Urothelium cell line (cell line): Measurements from ENCODE around the gene CFAP298.
"Not testable (repeated sequence)": the region's sequence is repeated elsewhere in the genome, so short reads cannot be mapped to it uniquely, and the experiment has no call there.

Experiments
- DNase-seq: peaks from one replicate; pipeline ENCODE4 v3.0.0; 2011; ENCODE audit warnings: low spot score, mixed read lengths
- FAIRE-seq: peaks from 2 replicates; lab custom pipeline; 2011; peaks lifted over from hg19 to GRCh38; lab: Jason Lieb, UNC

CFAP298 gene

DNA sequence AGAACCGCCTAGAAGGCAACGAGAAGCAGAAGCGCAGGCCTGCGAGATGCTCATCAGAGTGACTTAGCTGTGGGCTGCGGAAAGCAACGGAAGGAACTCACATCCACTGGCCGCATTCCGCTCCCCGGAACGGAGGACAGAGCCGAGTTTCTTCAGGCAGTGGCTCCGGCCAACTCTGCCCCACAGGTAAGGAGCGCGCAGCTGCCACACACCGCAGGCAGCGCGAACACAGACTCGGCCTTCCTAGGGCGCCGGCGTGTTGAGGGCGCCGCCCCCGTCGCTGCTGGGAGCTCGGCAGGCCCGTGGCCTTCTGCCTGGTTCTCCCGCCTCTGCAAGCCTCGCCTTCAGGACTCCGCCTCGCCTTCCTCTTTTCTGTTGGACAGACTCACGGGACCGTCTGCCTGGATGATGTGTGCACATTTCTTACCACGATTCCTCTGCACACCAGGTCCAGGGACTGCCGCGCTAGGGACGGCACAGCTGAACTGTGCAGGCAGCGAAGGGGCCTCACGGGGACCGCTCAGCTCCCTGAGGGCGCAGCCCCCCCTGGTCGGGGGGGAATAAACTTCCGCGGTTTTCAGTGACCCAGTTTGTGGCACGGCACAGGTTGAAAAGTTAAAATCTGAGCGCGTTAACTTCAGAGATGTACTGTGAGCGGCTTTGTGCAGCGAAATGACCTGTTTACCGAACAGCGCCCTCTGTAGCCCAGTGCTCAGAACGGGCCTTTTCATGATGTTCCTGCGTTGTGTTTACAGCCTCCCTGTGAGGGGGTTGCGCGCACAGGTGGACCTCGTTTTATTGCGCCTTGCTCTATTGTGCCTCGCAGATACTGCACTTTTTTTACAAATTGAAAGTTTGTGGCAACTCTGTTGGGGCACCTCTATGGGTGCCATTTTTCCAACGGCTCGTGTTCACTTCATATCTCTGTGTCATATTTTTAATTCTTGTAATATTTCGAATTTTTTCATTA is 42.6 kb downstream of the CFAP298 start:
- peak; percentile 80 for DNase-seq
- FAIRE-seq: peak; percentile 27

DNA sequence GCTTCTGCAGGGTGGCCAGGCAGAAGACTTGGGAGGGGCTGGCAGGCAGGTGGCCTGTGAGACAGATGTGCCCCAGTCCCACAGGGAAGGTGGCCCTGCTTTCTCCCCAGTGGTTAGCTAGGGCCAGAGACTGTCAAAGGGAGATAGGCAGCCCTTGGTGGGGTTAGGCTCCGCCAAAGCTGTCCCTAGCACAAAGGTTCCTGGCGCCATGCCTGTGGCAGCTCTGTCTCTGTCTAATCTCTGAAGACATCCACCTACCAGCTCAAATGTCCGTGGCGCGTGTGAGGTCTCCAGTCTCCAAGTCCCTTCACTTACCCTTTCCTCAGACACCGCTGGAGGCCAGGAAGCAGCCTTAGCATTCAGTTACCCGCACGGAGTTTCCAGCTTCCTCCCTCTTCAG is 44.6 kb downstream of the CFAP298 start:
- FAIRE-seq (no peak), DNase-seq (no peak)

DNA sequence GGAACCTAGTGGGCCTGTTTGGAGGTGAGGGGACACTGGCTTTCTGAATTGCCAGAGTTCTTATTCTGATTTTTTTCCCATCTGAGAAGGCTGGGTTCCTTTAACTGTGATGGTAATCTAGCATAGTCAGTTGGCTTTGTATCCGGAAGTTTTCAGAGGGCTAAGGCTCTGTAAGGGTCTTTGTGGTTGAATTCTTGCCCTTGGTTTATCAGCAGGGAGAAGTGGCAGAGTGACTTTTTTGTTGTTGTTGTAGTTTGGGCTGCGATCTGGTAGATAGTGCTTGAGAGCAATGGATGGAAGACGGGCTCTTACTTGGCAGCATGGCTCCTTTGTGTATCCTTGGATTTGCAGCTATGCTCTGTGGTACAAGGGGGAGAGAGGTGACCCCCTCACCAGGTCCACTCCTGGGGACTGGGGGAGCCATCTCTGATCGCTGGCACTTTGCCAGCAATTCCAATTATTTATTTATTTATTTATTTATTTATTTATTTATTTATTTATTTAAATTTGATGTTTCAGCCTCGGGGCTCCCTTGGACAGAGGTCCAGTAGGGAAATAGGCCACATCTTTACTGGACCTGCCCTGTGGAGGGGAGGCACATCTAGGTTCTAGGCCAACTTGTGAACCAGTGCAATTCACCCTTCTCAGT is 45.3 kb downstream of the CFAP298 start:
- DNase-seq (no peak), FAIRE-seq (no peak)

DNA sequence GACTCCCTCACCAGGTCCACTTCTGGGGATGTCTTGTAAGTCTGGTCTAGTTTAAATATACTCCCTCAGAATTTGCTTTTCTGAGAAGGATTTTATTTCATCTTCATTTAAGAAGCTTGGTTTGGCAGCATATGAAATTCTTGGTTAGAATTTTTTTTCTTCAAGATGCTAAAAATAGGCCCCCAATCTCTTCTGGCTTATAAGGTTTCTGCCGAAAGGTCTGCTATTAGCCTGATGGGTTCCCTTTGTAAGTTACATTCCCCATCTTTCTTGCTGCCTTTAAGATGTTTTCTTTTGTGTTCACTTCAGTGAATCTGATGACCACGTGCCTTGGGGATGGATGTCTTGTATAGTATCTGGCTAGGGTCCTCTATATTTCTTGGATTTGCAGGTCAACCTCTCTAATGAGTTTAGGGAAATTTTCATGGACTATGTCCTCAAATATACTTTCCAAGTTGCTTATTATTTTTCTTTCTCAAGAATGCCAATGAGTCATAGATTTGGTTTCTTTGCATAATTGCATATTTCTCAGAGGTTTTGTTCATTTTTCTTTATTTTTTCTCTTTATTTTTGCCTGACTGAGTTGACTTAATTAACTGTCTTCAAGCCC is 46.2 kb downstream of the CFAP298 start:
- DNase-seq (no peak), FAIRE-seq (no peak)

DNA sequence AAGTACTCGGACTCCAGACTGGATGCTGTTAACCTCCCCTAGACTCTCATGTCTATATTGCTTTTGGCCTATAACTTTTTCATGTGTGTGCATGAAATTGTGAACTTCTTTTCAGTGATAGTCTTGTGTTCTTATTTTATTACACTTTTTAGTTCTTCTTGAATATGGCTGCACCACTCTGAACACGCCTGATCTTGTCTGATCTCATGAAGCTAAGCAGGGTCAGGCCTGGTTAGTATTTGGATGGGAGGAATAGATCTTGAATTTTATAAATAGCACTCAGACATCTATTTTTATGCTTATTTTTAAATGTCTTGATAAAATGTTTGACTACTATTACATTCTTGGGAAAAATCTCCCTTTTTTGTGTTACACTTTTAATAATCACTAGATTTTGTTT is 49.3 kb downstream of the CFAP298 start:
- DNase-seq (no peak), FAIRE-seq (no peak)

DNA sequence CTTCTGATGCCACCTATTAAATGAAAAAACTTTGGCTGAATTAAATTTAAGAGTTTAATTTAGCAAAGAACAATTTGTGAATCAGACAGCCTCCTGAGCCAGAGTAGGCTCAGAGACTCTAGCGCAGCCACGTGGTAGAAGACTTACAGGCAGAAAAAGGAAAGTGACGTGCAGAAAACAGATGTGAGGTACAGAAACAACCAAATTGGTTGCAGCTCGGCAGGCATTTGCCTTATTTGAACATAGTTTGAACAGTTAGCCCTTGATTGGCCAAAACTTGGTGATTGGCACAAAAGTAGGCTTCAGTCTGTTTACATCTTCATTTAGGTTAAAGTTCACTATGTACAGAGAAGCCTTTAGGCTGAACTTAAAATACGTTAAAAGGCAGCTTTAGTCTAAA is 49.8 kb downstream of the CFAP298 start:
- no peak for DNase-seq
- no peak for FAIRE-seq

DNA sequence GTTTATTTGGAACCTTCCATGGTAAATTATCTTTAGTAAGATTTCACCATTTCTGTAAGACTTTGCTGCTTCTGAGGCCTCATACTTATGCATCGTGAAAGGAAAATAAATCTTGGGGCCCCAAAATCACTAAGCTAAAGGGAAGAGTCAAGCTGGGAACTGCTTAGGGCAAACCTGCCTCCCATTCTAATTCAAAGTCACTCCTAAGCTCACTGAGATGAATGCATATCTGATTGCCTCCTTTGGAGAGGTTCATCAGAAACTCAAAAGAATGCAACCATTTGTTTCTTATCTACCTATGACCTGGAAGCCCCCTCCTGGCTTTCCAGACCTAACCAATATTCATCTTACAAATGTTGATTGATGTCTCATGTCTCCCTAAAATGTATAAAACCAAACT is 50.7 kb downstream of the CFAP298 start:
- not testable (repeated sequence) for DNase-seq, FAIRE-seq

DNA sequence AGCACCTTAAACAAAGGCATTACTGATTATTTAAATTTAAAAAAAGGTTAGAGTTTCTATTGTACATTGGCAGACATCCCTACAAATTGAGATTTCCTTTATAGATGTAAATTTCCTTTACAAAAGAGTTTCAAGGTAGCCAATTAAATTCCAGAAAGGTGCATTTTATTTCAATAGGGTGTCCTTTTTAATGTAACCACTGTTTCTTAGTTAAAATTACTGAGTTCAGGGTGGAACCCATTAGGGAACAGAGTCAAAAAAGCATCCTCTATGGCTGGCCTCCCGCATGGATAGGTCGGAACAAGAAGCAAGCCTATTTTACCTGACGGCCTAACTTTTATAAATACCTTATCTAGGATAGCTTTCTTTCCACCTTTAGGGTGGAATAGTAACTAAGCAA is 51.3 kb downstream of the CFAP298 start:
- no peak for FAIRE-seq

DNA sequence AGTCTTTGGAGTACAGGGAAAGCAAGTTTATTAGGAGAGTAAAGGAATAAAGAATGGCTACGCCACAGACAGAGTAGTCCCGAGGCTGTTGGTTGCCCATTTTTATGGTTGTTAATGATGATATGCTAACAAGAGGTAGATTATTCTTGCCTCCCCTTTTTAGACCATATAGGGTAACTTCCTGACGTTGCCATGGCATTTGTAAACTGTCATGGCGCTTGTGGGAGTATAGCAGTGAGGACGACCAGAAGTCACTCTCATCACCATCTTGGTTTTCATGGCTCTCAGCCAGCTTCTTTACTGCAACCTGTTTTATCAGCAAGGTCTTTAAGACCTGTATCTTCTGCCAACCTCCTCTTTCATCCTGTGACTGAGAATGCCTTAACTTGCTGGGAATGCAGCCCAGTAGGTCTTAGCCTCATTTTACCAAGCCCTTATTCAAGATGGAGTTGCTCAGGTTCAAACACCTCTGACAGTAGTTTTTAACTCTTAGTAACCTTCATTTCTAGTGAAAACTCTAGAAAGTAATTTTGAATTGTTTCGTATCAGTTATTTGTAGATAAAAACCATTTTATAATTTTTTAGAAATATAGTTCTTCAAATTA is 53.1 kb downstream of the CFAP298 start:
- FAIRE-seq: no peak
- DNase-seq: no peak

More for the DNA sequence above, 51.3 kb downstream of the CFAP298 start:
- DNase-seq: no peak

DNA sequence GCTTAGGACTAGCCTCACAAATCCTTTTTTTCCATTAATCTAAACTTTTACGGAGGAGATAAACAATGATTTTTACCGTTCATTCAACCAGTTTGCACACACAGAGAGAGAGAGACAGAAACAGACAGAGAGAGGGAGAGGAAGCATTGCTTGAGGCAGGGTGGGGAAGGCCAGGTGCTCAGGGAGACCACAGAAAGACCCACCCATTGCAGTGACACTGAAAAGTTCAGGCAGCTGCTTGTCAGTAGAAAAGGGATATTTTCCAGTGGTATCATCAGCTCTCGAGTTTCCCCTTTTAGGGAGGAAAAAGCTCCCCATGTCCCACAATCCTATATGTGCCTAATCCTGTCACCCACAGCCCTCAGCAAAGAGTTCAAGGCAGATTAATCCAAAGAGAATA is 54.1 kb downstream of the CFAP298 start:
- DNase-seq (no peak), FAIRE-seq (no peak)

DNA sequence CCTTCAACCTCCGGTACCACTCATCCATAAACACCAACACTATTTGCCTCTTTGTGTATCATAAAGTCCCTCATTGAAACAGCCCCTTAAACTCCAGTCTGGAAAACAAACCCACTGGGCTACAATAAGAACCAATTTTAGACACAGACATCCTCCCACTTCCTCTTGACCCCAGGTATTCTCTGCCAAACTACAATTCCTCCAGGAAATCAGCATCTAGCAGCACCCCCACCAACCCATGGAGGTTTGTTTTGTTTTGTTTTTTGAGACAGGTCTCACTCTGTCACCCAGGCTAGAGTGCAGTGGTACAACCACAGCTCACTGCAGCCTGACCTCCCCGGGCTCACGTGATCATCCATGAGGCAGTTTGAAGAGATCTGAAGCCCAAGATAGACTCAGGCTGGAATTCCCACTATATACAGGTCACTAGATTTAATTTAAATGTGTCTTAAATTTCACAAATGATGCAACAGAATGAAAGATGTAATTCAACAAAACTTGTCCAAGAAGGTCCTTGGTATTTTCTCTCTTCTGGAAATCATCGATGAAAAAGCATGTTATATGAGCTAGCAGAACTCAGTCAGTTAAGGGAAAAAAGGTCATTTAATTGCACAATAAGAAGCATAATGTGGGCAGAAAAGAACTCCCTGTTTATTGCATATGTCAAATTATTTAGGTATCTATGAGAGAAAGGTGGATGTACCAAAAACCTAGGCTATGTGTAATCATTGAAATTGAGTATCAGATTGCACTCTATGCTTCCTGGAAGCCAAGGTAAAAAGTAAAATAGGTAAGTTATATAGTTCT is 57.1 kb downstream of the CFAP298 start:
- FAIRE-seq (no peak), DNase-seq (no peak)

DNA sequence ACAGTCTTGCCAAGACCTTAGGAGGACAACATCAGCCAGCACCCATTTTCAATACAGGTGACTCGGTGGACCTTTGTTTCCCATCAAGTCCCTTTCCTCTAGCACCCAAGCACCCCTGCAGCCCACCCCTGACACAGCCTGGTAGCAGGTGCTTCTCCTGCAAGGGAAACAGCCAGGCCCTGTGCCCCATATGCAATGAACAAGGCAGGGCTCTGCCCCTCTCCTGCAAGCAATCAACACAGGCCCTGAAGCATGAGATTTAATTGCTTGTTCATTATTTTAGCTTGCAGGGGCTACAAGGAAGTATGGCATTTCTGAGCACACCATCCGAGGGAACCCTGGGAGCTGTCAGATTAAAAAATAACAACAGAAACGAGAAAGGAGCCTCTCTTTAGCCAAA is 62.3 kb downstream of the CFAP298 start:
- DNase-seq (no peak), FAIRE-seq (no peak)

DNA sequence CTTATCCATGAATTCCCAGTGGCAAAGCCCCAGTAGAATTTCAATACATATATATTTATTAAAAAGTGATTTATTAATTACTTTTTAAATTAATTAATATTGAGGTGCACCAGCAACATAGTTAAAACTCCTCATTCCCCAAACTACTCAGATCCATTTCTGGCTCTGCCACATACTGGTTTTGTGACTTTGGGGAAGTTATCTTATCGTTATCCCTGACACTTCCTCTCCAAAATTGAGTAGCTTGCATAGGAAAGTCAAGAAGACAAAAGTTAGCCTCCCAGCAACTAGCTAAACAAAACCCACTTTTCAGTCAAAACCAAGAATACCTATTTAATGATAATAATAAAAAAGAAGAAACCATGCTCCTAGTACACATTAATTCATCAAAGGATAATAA is 62.7 kb downstream of the CFAP298 start:
- FAIRE-seq (no peak), DNase-seq (no peak)
